Measurements from ENCODE around the gene HSPA12B.

HSPA12B gene

GRCh38 chr20:3800878-3801260 is 68.4 kb downstream of the HSPA12B start:
- no peak for TF ChIP-seq CTCF (IDR thresholded peaks at IDR 0.05; ENCODE audit: low read length, missing control alignments)
- no peak overlapping the region for H3K4me3 ChIP-seq (replicated peaks; ENCODE audit: low read depth, low read length)
- DNase-seq (ENCODE audit: low read depth): no peak

- no peak for TF ChIP-seq CTCF (IDR thresholded peaks at IDR 0.05; ENCODE audit: low read length, missing control alignments)
- no peak overlapping the region for H3K4me3 ChIP-seq (replicated peaks; ENCODE audit: low read depth, low read length)
- DNase-seq (ENCODE audit: low read depth): no peak
Observed at GRCh38 chr20:3801299-3801698, 68.8 kb downstream of the HSPA12B start.

GRCh38 chr20:3801846-3802245 is 69.4 kb downstream of the HSPA12B start:
- TF ChIP-seq CTCF (IDR thresholded peaks at IDR 0.05; ENCODE audit: low read length, missing control alignments): no peak
- DNase-seq (ENCODE audit: low read depth): no peak
- H3K4me3 ChIP-seq (replicated peaks; ENCODE audit: low read depth, low read length): no peak overlapping the region
